Trophoblast cell (in vitro differentiated cells and primary cell): ENCODE measurements around the gene ATF4.

Source experiments
- DNase-seq, 2 donors: peaks; one replicate each; pipeline ENCODE4 v3.0.0-alpha.2; 2016
- H2AFZ ChIP-seq: 2 replicates; pipeline ENCODE4 v1.6.1; 2013; ENCODE audit warnings: low read length, moderate library complexity, mild to moderate bottlenecking; ENCODE audit not compliant: insufficient read depth, poor library complexity
- H2AK5ac ChIP-seq: 2 replicates; pipeline ENCODE4 v1.6.1; 2013; ENCODE audit warnings: mild to moderate bottlenecking, low read length
- H2BK120ac ChIP-seq: 2 replicates; pipeline ENCODE4 v1.6.1; 2013; ENCODE audit warnings: low read length, mild to moderate bottlenecking, moderate library complexity; ENCODE audit not compliant: insufficient read depth, poor library complexity
- H2BK12ac ChIP-seq: 2 replicates; pipeline ENCODE4 v1.6.1; 2013; ENCODE audit warnings: mild to moderate bottlenecking, low read length, moderate library complexity
- H2BK5ac ChIP-seq: 2 replicates; pipeline ENCODE4 v1.6.1; 2013; ENCODE audit warnings: low read length, low read depth, moderate library complexity, mild to moderate bottlenecking; ENCODE audit not compliant: poor library complexity
- H3K14ac ChIP-seq: 2 replicates; pipeline ENCODE4 v1.6.1; 2013; ENCODE audit warnings: mild to moderate bottlenecking, low read length
- H3K18ac ChIP-seq: 2 replicates; pipeline ENCODE4 v1.6.1; 2013; ENCODE audit warnings: mild to moderate bottlenecking, low read length
- H3K23ac ChIP-seq: 2 replicates; pipeline ENCODE4 v1.6.1; 2013; ENCODE audit warnings: low read length
- H3K27ac ChIP-seq: 2 replicates; pipeline ENCODE4 v1.5.1; 2013; ENCODE audit warnings: low read depth, mild to moderate bottlenecking, inconsistent platforms, low read length, moderate library complexity
- H3K27me3 ChIP-seq: 2 replicates; pipeline ENCODE4 v1.6.1; 2013; ENCODE audit warnings: inconsistent platforms, mild to moderate bottlenecking, low read length, moderate library complexity; ENCODE audit not compliant: insufficient read depth
- H3K36me3 ChIP-seq, 2 experiments: 1 replicate in 1 of 2; 2 replicates in 1 of 2; pipeline ENCODE4 v1.6.1; 2013; ENCODE audit warnings: low read length in 2 of 2, mild to moderate bottlenecking in 2 of 2, moderate library complexity in 1 of 2; ENCODE audit not compliant: insufficient read depth in 2 of 2, control insufficient read depth in 1 of 2
- H3K4ac ChIP-seq: 2 replicates; pipeline ENCODE4 v1.6.1; 2013; ENCODE audit warnings: low read depth, mild to moderate bottlenecking, low read length, moderate library complexity
- H3K4me1 ChIP-seq, 2 experiments: 1 replicate in 1 of 2; 2 replicates in 1 of 2; pipeline ENCODE4 v1.6.1; 2013; ENCODE audit warnings: low read length in 2 of 2, mild to moderate bottlenecking in 2 of 2, moderate library complexity in 1 of 2; ENCODE audit not compliant: insufficient read depth in 2 of 2, control insufficient read depth in 1 of 2
- H3K4me2 ChIP-seq: 2 replicates; pipeline ENCODE4 v1.6.1; 2013; ENCODE audit warnings: inconsistent platforms, mild to moderate bottlenecking, low read length, moderate library complexity
- H3K4me3 ChIP-seq: 2 replicates; pipeline ENCODE4 v1.5.1; 2013; ENCODE audit warnings: mild to moderate bottlenecking, low read depth, low read length, inconsistent platforms
- H3K79me1 ChIP-seq: one replicate; pipeline ENCODE4 v1.6.1; 2013; ENCODE audit warnings: low read length
- H3K79me2 ChIP-seq: 2 replicates; pipeline ENCODE4 v1.6.1; 2013; ENCODE audit warnings: low read length, mild to moderate bottlenecking; ENCODE audit not compliant: control insufficient read depth, insufficient read depth, poor library complexity
- H3K9ac ChIP-seq: 2 replicates; pipeline ENCODE4 v1.6.1; 2013; ENCODE audit warnings: mild to moderate bottlenecking, low read length
- H3K9me3 ChIP-seq: 2 replicates; pipeline ENCODE4 v1.6.1; 2013; ENCODE audit warnings: low read depth, mild to moderate bottlenecking, control low read depth, inconsistent platforms, low read length; ENCODE audit not compliant: insufficient read depth
- H4K12ac ChIP-seq: 2 replicates; pipeline ENCODE4 v1.6.1; 2013; ENCODE audit warnings: low read depth, mild to moderate bottlenecking, low read length, moderate library complexity
- H4K8ac ChIP-seq: 2 replicates; pipeline ENCODE4 v1.6.1; 2013; ENCODE audit warnings: low read depth, mild to moderate bottlenecking, low read length, moderate library complexity
- H4K91ac ChIP-seq: one replicate; pipeline ENCODE4 v1.6.1; 2013; ENCODE audit warnings: low read depth, mild to moderate bottlenecking, low read length, moderate library complexity
- WGBS: extraction: QIAGEN DNeasy Blood & Tissue Kit; methylation state at CpG from one replicate; pipeline ENCODE4 v1.1.7; 2013; ENCODE audit warnings: missing lambda C conversion rate; ENCODE audit not compliant: insufficient read length, insufficient coverage; ENCODE audit errors: extremely low coverage; 5-methylcytosine and 5-hydroxymethylcytosine counted together

ATF4 gene

GRCh38 chr22:39498368-39498767 is 22.0 kb upstream of the ATF4 start:
- no peak overlapping the region for H4K91ac ChIP-seq
- DNase-seq, result no peak
- no peak overlapping the region for H2BK120ac ChIP-seq
- no peak overlapping the region for H2AK5ac ChIP-seq
- no peak overlapping the region for H4K12ac ChIP-seq
- WGBS, result no CpG with 5 or more reads among the region's 2 CpGs
- H3K9ac ChIP-seq, result no peak overlapping the region
- H3K4me2 ChIP-seq, result no peak overlapping the region
- no peaks in the 10 kb centered on the region for H3K27me3 ChIP-seq
- H3K27ac ChIP-seq, result no peak overlapping the region
- no peak overlapping the region for H3K14ac ChIP-seq
- H3K79me1 ChIP-seq, result peaks cover 11% of the 10 kb centered on the region
- H2BK12ac ChIP-seq, result no peak overlapping the region
- peaks cover 11% of the 10 kb centered on the region for H3K79me2 ChIP-seq
- H3K4ac ChIP-seq, result no peak overlapping the region
- H3K36me3 ChIP-seq, result no peaks in the 10 kb centered on the region
- no peak overlapping the region for H2BK5ac ChIP-seq
- H3K18ac ChIP-seq, result no peak overlapping the region
- peaks cover 17 to 18% of the 10 kb centered on the region in 2 experiments for H3K4me1 ChIP-seq
- H3K23ac ChIP-seq, result no peak overlapping the region
- H3K9me3 ChIP-seq, result peaks cover 1% of the 10 kb centered on the region
- no peak overlapping the region for H3K4me3 ChIP-seq
- no peak overlapping the region for H2AFZ ChIP-seq
- no peak overlapping the region for H4K8ac ChIP-seq

GRCh38 chr22:39498802-39499201 is 21.6 kb upstream of the ATF4 start:
- peaks cover 11% of the 10 kb centered on the region for H3K79me2 ChIP-seq
- no peak overlapping the region for H3K18ac ChIP-seq
- no peaks in the 10 kb centered on the region for H3K27me3 ChIP-seq
- peaks cover 16 to 17% of the 10 kb centered on the region in 2 experiments for H3K4me1 ChIP-seq
- H3K27ac ChIP-seq, result no peak overlapping the region
- H4K91ac ChIP-seq, result no peak overlapping the region
- no CpG with 5 or more reads among the region's 3 CpGs for WGBS
- no peak overlapping the region for H3K4ac ChIP-seq
- H3K79me1 ChIP-seq, result peaks cover 11% of the 10 kb centered on the region
- H2BK120ac ChIP-seq, result no peak overlapping the region
- DNase-seq, result no peak
- H3K14ac ChIP-seq, result no peak overlapping the region
- peak overlapping the region; percentile 57 for H2AK5ac ChIP-seq
- H3K9me3 ChIP-seq, result peaks cover 1% of the 10 kb centered on the region
- H2BK5ac ChIP-seq, result no peak overlapping the region
- H3K4me3 ChIP-seq, result no peak overlapping the region
- no peak overlapping the region for H3K4me2 ChIP-seq
- peak overlapping the region; percentile 30 for H2AFZ ChIP-seq
- no peak overlapping the region for H4K12ac ChIP-seq
- no peak overlapping the region for H3K9ac ChIP-seq
- H4K8ac ChIP-seq, result no peak overlapping the region
- no peak overlapping the region for H2BK12ac ChIP-seq
- no peaks in the 10 kb centered on the region for H3K36me3 ChIP-seq
- no peak overlapping the region for H3K23ac ChIP-seq

GRCh38 chr22:39500101-39500500 is 20.3 kb upstream of the ATF4 start:
- Histone ChIP-seq H3K4me1 (peaks cover 9 to 11% of the 10 kb centered on the region in 2 experiments), H2BK5ac (no peak overlapping the region), H2AFZ (no peak overlapping the region), H3K23ac (no peak overlapping the region), H4K91ac (no peak overlapping the region), H3K4me2 (no peak overlapping the region), H3K18ac (no peak overlapping the region), H3K4ac (no peak overlapping the region), H2BK120ac (no peak overlapping the region), H3K79me2 (peaks cover 11% of the 10 kb centered on the region), H3K9me3 (peaks cover 1% of the 10 kb centered on the region), H2BK12ac (no peak overlapping the region), H3K27ac (no peak overlapping the region), H4K12ac (no peak overlapping the region), H3K4me3 (no peak overlapping the region), H3K14ac (no peak overlapping the region), H3K36me3 (peaks cover 11 to 12% of the 10 kb centered on the region in 2 experiments), H3K79me1 (peaks cover 8% of the 10 kb centered on the region), H3K27me3 (no peaks in the 10 kb centered on the region), H2AK5ac (no peak overlapping the region), H3K9ac (no peak overlapping the region), H4K8ac (no peak overlapping the region)
- no peak for DNase-seq
- WGBS, result no CpG with 5 or more reads among the region's 6 CpGs

- peaks cover 1% of the 10 kb centered on the region for H3K9me3 ChIP-seq
- peak overlapping the region; percentile 71 for H2BK12ac ChIP-seq
- H2BK5ac ChIP-seq, result peak overlapping the region; percentile 50
- H3K18ac ChIP-seq, result peak overlapping the region; percentile 91
- peak overlapping the region; percentile 95 for H2AFZ ChIP-seq
- peak overlapping the region; percentile 15 for H3K9ac ChIP-seq
- peaks cover 11% of the 10 kb centered on the region for H3K79me2 ChIP-seq
- no peaks in the 10 kb centered on the region for H3K27me3 ChIP-seq
- peaks cover 8% of the 10 kb centered on the region for H3K79me1 ChIP-seq
- WGBS, result no CpG with 5 or more reads among the region's 13 CpGs
- H2AK5ac ChIP-seq, result peak overlapping the region; percentile 56
- peak overlapping the region; percentile 75 for H3K4ac ChIP-seq
- no peak for DNase-seq
- H4K91ac ChIP-seq, result peak overlapping the region; percentile 84
- H3K4me1 ChIP-seq, result peaks cover 8 to 9% of the 10 kb centered on the region in 2 experiments
- H3K36me3 ChIP-seq, result peaks cover 22 to 23% of the 10 kb centered on the region in 2 experiments
- no peak overlapping the region for H3K27ac ChIP-seq
- peak overlapping the region; percentile 93 for H3K14ac ChIP-seq
- H3K4me2 ChIP-seq, result peak overlapping the region; percentile 69
- H2BK120ac ChIP-seq, result peak overlapping the region; percentile 85
- no peak overlapping the region for H3K23ac ChIP-seq
- H4K12ac ChIP-seq, result peak overlapping the region; percentile 84
- H3K4me3 ChIP-seq, result peak overlapping the region; percentile 66
- H4K8ac ChIP-seq, result peak overlapping the region; percentile 99
These were observed 18.7 kb upstream of the ATF4 start for GRCh38 chr22:39501644-39502108.
